A549 (cell line): ENCODE measurements around the gene PAPLN.

Experiments
- HDAC2 ChIP-seq: fragments of 200-600 bp; sonication (generic); IDR thresholded peaks from 2 replicates; pipeline ENCODE4 v1.6.1; 2016
- NPAS2 ChIP-seq: fragments of 250-450 bp; sonication (Bioruptor Pico); IDR thresholded peaks from 2 replicates; pipeline ENCODE4 v1.8.0; 2022; ENCODE audit warnings: mild to moderate bottlenecking, moderate library complexity, borderline replicate concordance

GRCh38 chr14:73261520-73262426 is 24.5 kb downstream of the PAPLN start:
- TF ChIP-seq HDAC2 (no peak), NPAS2 (CRISPR knock-in tag) (no peak)
